Upper lobe of left lung (tissue), 6 donors: Measurements from ENCODE around the gene FAM3A. TPM values are rescaled to one million over a fixed set of nuclear protein-coding genes. Genes with fewer than 3 reads are reported as not detected.

Source experiments
- ATAC-seq, 2 donors: fragments of 200-7000 bp; cut with Tn5 transposase; one replicate each; pipeline ENCODE4 v1.9.1; 2022; ENCODE audit warnings: mild to moderate bottlenecking in 2 of 2, moderate library complexity in 2 of 2; ENCODE audit not compliant: low FRiP score in 2 of 2
- DNase-seq, 2 donors: peaks; one replicate each; pipeline ENCODE4 v3.0.0-alpha.2; 2019 to 2020
- H3K27ac ChIP-seq, 4 donors: fragments of 200-600 bp; sonication (generic); one replicate each; pipeline ENCODE4 v1.5.1; 2016 to 2019
- H3K27me3 ChIP-seq, 4 donors: fragments of 200-600 bp; sonication (generic); one replicate each; pipeline ENCODE4 v1.5.1; 2017 to 2019
- H3K36me3 ChIP-seq, 4 donors: fragments of 200-600 bp; sonication (generic); one replicate each; pipeline ENCODE4 v1.5.1; 2016 to 2019
- H3K4me1 ChIP-seq, 4 donors: fragments of 200-600 bp; sonication (generic); one replicate each; pipeline ENCODE4 v1.5.1; 2018 to 2019
- H3K4me3 ChIP-seq, 4 donors: fragments of 200-600 bp; sonication (generic); one replicate each; pipeline ENCODE4 v1.5.1; 2017 to 2019; ENCODE audit warnings: mild to moderate bottlenecking in 2 of 4, moderate library complexity in 1 of 4
- H3K9me3 ChIP-seq, 4 donors: fragments of 200-600 bp; sonication (generic); one replicate each; pipeline ENCODE4 v1.5.1; 2018 to 2019
- EP300 ChIP-seq, 4 donors: sonication (generic); formaldehyde crosslinking; IDR thresholded peaks; one replicate each; pipeline ENCODE4 v1.5.1; 2017; ENCODE audit warnings: antibody characterized with exemption in 4 of 4, control low read depth in 2 of 4
- POLR2A ChIP-seq, 4 donors: fragments of 450-650 bp; IDR thresholded peaks; one replicate each; pipeline ENCODE4 v1.5.1; 2016 to 2017; ENCODE audit warnings: antibody characterized with exemption in 4 of 4, mild to moderate bottlenecking in 2 of 4
- POLR2AphosphoS5 ChIP-seq, 2 donors: sonication (generic); formaldehyde crosslinking; IDR thresholded peaks; one replicate each; pipeline ENCODE4 v1.5.1; 2017; ENCODE audit warnings: antibody characterized with exemption in 2 of 2
- WGBS, 2 donors: methylation state at CpG; one replicate each; pipeline ENCODE4 v1.1.5; 2017 to 2018; 5-methylcytosine and 5-hydroxymethylcytosine counted together
- total RNA-seq, 6 donors: library from RNA; depleted of rRNA in 4 of 6; stranded (reverse); fragments of >200 nt in 4 of 6; gene quantifications; one replicate each; pipeline versions ENCODE4 v1.1.0 to v1.2.1, GENCODE V29; 2016 to 2021
- TF ChIP-seq, protein P1 (sequence below), 6 experiments: fragments of 450-650 bp in 4 of 6; fragments of 200-600 bp in 2 of 6; sonication (generic) in 2 of 6; IDR thresholded peaks; one replicate each; pipeline ENCODE4 v1.5.1; 2016 to 2019; ENCODE audit warnings: antibody characterized with exemption in 6 of 6
- donor health status: DM: no; HTN: no; CAD: no; lungs with moderate emphysema.
- donor health status: DM: no; HTN: yes; CAD: no; lungs with severe emphysema.

FAM3A gene
- total RNA-seq, 6 donors from 2014 or later = 41.0 to 67.1 (median 49.3) TPM

- 72 to 78% methylated on average over 3 to 7 of the region's 7 CpGs for WGBS, 2 donors
- ATAC-seq = no peak
- Histone ChIP-seq H3K27me3 (no peaks in the 10 kb centered on the region), H3K9me3 (no peaks in the 10 kb centered on the region), H3K27ac (no peak overlapping the region), H3K4me3 (no peak overlapping the region), H3K4me1 (peaks cover 0 to 6% (median 0%) of the 10 kb centered on the region in 4 donors), H3K36me3 (peaks cover 0 to 28% (median 10%) of the 10 kb centered on the region in 4 donors)
- TF ChIP-seq EP300 (IDR thresholded peaks at IDR 0.05) (no peak), POLR2A (IDR thresholded peaks at IDR 0.05) (no peak), POLR2AphosphoS5 (IDR thresholded peaks at IDR 0.05) (no peak)
- TF ChIP-seq, protein P1, sequence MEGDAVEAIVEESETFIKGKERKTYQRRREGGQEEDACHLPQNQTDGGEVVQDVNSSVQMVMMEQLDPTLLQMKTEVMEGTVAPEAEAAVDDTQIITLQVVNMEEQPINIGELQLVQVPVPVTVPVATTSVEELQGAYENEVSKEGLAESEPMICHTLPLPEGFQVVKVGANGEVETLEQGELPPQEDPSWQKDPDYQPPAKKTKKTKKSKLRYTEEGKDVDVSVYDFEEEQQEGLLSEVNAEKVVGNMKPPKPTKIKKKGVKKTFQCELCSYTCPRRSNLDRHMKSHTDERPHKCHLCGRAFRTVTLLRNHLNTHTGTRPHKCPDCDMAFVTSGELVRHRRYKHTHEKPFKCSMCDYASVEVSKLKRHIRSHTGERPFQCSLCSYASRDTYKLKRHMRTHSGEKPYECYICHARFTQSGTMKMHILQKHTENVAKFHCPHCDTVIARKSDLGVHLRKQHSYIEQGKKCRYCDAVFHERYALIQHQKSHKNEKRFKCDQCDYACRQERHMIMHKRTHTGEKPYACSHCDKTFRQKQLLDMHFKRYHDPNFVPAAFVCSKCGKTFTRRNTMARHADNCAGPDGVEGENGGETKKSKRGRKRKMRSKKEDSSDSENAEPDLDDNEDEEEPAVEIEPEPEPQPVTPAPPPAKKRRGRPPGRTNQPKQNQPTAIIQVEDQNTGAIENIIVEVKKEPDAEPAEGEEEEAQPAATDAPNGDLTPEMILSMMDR (IDR thresholded peaks at IDR 0.05) = no peak
- DNase-seq = no peak
Measured at GRCh38 chrX:154473683-154474082, 42.3 kb downstream of the FAM3A start.

- 83 to 84% methylated on average over 18 to 26 of the region's 28 CpGs for WGBS, 2 donors
- Histone ChIP-seq H3K27me3 (no peaks in the 10 kb centered on the region), H3K9me3 (no peaks in the 10 kb centered on the region), H3K4me1 (peaks cover 0 to under 1% (median 0%) of the 10 kb centered on the region in 4 donors), H3K36me3 (peaks cover 0 to 36% (median 14%) of the 10 kb centered on the region in 4 donors), H3K4me3 (no peak overlapping the region), H3K27ac (no peak overlapping the region)
- TF ChIP-seq, protein P1 (IDR thresholded peaks at IDR 0.05) = no peak
- TF ChIP-seq POLR2AphosphoS5 (IDR thresholded peaks at IDR 0.05) (no peak), POLR2A (IDR thresholded peaks at IDR 0.05) (no peak), EP300 (IDR thresholded peaks at IDR 0.05) (no peak)
- DNase-seq (no peak), ATAC-seq (no peak)
Measured at GRCh38 chrX:154472685-154473632, 43.1 kb downstream of the FAM3A start.

- DNase-seq (no peak), ATAC-seq (no peak)
- 87 to 92% methylated on average over 15 to 23 of the region's 23 CpGs for WGBS, 2 donors
- H3K27ac ChIP-seq = no peak overlapping the region
- TF ChIP-seq, protein P1 (IDR thresholded peaks at IDR 0.05) = no peak
- no peak for TF ChIP-seq POLR2AphosphoS5 (IDR thresholded peaks at IDR 0.05)
- TF ChIP-seq EP300 (IDR thresholded peaks at IDR 0.05) = no peak
- TF ChIP-seq POLR2A (IDR thresholded peaks at IDR 0.05) = no peak
- H3K36me3 ChIP-seq = peaks cover 0 to 43% (median 17%) of the 10 kb centered on the region in 4 donors
- H3K4me3 ChIP-seq = no peak overlapping the region
- no peaks in the 10 kb centered on the region for H3K27me3 ChIP-seq
- no peaks in the 10 kb centered on the region for H3K9me3 ChIP-seq
- no peaks in the 10 kb centered on the region for H3K4me1 ChIP-seq
Measured at GRCh38 chrX:154471839-154472684, 44.0 kb downstream of the FAM3A start.

DNA sequence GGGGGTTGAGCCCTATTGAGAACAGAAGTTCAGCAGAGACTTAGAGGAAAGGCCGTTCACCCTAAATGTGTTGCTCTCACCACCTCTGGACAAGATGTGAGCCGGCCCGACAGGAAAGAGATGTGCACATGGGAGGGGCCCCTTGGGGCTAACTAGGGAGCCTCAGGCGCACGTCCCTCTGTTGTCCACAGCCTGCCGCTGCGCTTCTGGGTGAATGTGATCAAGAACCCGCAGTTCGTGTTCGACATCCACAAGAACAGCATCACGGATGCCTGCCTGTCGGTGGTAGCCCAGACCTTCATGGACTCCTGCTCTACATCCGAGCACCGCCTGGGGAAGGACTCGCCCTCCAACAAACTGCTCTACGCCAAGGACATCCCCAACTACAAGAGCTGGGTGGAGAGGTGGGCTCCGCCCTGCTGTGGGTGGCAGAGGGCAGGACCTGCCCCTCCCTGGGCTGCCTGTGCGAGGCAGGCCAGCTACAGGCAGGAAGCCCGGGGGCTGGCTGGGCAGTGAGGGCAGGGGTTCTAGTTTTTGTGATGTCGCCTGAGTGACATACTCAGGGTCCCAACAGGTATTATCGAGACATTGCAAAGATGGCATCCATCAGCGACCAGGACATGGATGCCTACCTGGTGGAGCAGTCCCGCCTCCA, 45.0 kb downstream of the FAM3A start:
- DNase-seq (no peak), ATAC-seq (no peak)
- Histone ChIP-seq H3K36me3 (peaks cover 0 to 52% (median 20%) of the 10 kb centered on the region in 4 donors), H3K27ac (no peak overlapping the region), H3K4me1 (no peaks in the 10 kb centered on the region), H3K27me3 (no peaks in the 10 kb centered on the region), H3K4me3 (no peak overlapping the region), H3K9me3 (no peaks in the 10 kb centered on the region)
- TF ChIP-seq POLR2AphosphoS5 (IDR thresholded peaks at IDR 0.05) (no peak), EP300 (IDR thresholded peaks at IDR 0.05) (no peak), POLR2A (IDR thresholded peaks at IDR 0.05) (no peak)
- TF ChIP-seq, protein P1 (IDR thresholded peaks at IDR 0.05) = no peak
- 90% methylated on average over 2 to 22 of the region's 23 CpGs for WGBS, 2 donors
